H1 (cell line): ENCODE data around the gene ZBTB16. TPM values are rescaled to one million over a fixed set of nuclear protein-coding genes. Genes with fewer than 3 reads are reported as not detected.

Source experiments
- CHD1 ChIP-seq: IDR thresholded peaks from 2 replicates; pipeline ENCODE4 v1.6.1; 2012; ENCODE audit warnings: low read depth, low read length, improper control_type of control experiment
- EGR1 ChIP-seq: IDR thresholded peaks from 2 replicates; pipeline ENCODE4 v1.6.1; 2011; ENCODE audit warnings: low read depth, low read length, borderline replicate concordance
- KDM1A ChIP-seq: fragments of 200-600, 300-600 bp; sonication (generic); IDR thresholded peaks from 2 replicates; pipeline ENCODE4 v1.7.1; 2016; ENCODE audit warnings: mild to moderate bottlenecking, low read length, borderline replicate concordance
- POU5F1 ChIP-seq: IDR thresholded peaks from 2 replicates; pipeline ENCODE4 v1.6.1; 2011; ENCODE audit warnings: low read depth, mild to moderate bottlenecking, low read length, moderate library complexity
- RNF2 ChIP-seq: fragments of 200-900, 300-1000 bp; sonication (generic); IDR thresholded peaks from 2 replicates; pipeline ENCODE4 v1.7.1; 2016; ENCODE audit warnings: borderline replicate concordance, low read depth, mild to moderate bottlenecking, antibody characterized with exemption, low read length; ENCODE audit not compliant: poor library complexity, severe bottlenecking; ENCODE audit errors: missing control alignments
- YY1 ChIP-seq: IDR thresholded peaks from 2 replicates; pipeline ENCODE4 v1.6.1; 2011; ENCODE audit warnings: low read depth, mild to moderate bottlenecking, low read length
- ZNF274 ChIP-seq: IDR thresholded peaks from 2 replicates; pipeline ENCODE4 v1.7.0; 2012; ENCODE audit warnings: low read length, borderline replicate concordance; ENCODE audit errors: extremely low read depth
- polyA plus RNA-seq, 7 experiments: library from polyadenylated mRNA; depleted of rRNA in 3 of 7; stranded (reverse) in 5 of 7; unstranded in 2 of 7; fragments of >200 nt in 5 of 7; fragments of 200-250 nt in 2 of 7; gene quantifications; 1 replicate in 5 of 7; 2 replicates in 1 of 7; 4 replicates in 1 of 7; pipeline versions ENCODE4 v1.2.1 to v1.2.3, GENCODE V29; 2011 to 2013; ENCODE audit warnings: missing spikeins in 2 of 7, mixed read lengths in 2 of 7
- total RNA-seq: library from RNA; stranded (reverse); fragmentation: NEBNext Ultra II Directional; extraction: Animal tissue kit (Norgen Biotek cat#: 25700); gene quantifications from 2 replicates; pipeline ENCODE4 v1.2.1, GENCODE V29; 2021
- TF ChIP-seq, protein P1 (sequence below): fragments of 300-600 bp; sonication (generic); IDR thresholded peaks from 2 replicates; pipeline ENCODE4 v1.7.1; 2012; ENCODE audit warnings: low read length, moderate library complexity, mild to moderate bottlenecking, inconsistent platforms; ENCODE audit not compliant: insufficient replicate concordance
- TF ChIP-seq, protein P2 (sequence below): IDR thresholded peaks from 2 replicates; pipeline ENCODE4 v1.6.1; 2011; ENCODE audit warnings: low read depth, mild to moderate bottlenecking, low read length; ENCODE audit not compliant: insufficient read depth

ZBTB16 gene
- total and polyA plus RNA-seq, 2 of the 8 experiments (the other 6 are each of a cell fraction or from before 2014, with no cell fraction given), result 0.12 to 0.61 TPM

DNA sequence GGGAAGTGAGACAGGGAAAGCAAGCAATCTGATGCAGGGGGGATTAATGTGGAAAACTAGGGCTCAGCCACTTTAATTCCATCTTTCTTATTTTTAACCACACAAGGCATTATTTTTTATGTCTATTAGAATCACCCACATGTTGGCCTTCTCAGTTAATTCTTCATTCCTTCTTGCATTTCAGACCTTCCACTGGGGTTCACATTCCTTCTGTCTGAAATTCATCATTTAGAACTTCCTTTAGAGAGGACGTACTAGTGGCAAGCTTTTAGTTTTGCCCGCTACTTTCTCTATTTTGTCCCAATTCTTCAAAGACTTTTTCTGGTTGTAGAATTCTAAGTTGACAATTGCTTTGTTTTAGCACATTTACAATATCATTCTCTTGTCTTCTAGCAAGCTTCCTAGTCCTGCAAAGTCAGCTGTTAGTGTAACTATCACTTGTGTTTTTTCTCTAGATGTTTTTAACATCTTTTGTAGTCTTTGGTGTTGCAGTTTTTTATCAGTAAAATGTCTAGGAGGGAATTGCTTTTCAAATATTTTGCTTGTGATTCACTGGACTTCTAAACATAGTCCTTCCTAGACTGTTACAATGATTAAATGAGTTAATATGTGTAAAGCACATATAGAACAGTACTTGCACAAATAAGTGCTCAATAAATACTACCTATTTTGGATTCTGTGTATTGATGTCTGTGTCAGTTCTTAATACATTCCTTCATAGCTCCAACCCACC, 231.2 kb downstream of the ZBTB16 start (continued):
- TF ChIP-seq, protein P1, sequence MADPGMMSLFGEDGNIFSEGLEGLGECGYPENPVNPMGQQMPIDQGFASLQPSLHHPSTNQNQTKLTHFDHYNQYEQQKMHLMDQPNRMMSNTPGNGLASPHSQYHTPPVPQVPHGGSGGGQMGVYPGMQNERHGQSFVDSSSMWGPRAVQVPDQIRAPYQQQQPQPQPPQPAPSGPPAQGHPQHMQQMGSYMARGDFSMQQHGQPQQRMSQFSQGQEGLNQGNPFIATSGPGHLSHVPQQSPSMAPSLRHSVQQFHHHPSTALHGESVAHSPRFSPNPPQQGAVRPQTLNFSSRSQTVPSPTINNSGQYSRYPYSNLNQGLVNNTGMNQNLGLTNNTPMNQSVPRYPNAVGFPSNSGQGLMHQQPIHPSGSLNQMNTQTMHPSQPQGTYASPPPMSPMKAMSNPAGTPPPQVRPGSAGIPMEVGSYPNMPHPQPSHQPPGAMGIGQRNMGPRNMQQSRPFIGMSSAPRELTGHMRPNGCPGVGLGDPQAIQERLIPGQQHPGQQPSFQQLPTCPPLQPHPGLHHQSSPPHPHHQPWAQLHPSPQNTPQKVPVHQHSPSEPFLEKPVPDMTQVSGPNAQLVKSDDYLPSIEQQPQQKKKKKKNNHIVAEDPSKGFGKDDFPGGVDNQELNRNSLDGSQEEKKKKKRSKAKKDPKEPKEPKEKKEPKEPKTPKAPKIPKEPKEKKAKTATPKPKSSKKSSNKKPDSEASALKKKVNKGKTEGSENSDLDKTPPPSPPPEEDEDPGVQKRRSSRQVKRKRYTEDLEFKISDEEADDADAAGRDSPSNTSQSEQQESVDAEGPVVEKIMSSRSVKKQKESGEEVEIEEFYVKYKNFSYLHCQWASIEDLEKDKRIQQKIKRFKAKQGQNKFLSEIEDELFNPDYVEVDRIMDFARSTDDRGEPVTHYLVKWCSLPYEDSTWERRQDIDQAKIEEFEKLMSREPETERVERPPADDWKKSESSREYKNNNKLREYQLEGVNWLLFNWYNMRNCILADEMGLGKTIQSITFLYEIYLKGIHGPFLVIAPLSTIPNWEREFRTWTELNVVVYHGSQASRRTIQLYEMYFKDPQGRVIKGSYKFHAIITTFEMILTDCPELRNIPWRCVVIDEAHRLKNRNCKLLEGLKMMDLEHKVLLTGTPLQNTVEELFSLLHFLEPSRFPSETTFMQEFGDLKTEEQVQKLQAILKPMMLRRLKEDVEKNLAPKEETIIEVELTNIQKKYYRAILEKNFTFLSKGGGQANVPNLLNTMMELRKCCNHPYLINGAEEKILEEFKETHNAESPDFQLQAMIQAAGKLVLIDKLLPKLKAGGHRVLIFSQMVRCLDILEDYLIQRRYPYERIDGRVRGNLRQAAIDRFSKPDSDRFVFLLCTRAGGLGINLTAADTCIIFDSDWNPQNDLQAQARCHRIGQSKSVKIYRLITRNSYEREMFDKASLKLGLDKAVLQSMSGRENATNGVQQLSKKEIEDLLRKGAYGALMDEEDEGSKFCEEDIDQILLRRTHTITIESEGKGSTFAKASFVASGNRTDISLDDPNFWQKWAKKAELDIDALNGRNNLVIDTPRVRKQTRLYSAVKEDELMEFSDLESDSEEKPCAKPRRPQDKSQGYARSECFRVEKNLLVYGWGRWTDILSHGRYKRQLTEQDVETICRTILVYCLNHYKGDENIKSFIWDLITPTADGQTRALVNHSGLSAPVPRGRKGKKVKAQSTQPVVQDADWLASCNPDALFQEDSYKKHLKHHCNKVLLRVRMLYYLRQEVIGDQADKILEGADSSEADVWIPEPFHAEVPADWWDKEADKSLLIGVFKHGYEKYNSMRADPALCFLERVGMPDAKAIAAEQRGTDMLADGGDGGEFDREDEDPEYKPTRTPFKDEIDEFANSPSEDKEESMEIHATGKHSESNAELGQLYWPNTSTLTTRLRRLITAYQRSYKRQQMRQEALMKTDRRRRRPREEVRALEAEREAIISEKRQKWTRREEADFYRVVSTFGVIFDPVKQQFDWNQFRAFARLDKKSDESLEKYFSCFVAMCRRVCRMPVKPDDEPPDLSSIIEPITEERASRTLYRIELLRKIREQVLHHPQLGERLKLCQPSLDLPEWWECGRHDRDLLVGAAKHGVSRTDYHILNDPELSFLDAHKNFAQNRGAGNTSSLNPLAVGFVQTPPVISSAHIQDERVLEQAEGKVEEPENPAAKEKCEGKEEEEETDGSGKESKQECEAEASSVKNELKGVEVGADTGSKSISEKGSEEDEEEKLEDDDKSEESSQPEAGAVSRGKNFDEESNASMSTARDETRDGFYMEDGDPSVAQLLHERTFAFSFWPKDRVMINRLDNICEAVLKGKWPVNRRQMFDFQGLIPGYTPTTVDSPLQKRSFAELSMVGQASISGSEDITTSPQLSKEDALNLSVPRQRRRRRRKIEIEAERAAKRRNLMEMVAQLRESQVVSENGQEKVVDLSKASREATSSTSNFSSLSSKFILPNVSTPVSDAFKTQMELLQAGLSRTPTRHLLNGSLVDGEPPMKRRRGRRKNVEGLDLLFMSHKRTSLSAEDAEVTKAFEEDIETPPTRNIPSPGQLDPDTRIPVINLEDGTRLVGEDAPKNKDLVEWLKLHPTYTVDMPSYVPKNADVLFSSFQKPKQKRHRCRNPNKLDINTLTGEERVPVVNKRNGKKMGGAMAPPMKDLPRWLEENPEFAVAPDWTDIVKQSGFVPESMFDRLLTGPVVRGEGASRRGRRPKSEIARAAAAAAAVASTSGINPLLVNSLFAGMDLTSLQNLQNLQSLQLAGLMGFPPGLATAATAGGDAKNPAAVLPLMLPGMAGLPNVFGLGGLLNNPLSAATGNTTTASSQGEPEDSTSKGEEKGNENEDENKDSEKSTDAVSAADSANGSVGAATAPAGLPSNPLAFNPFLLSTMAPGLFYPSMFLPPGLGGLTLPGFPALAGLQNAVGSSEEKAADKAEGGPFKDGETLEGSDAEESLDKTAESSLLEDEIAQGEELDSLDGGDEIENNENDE, result no peak
- TF ChIP-seq POU5F1 (no peak), ZNF274 (no peak), CHD1 (no peak), EGR1 (no peak), RNF2 (no peak), YY1 (no peak), KDM1A (no peak)
- TF ChIP-seq, protein P2, sequence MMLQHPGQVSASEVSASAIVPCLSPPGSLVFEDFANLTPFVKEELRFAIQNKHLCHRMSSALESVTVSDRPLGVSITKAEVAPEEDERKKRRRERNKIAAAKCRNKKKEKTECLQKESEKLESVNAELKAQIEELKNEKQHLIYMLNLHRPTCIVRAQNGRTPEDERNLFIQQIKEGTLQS, result no peak
